Fibroblast of lung (primary cell): ENCODE measurements around the gene RALA.

ENCODE experiments used
- EZH2 ChIP-seq: IDR thresholded peaks from 2 replicates; pipeline ENCODE4 v1.5.1; 2012; ENCODE audit warnings: low read length, control low read depth, mild to moderate bottlenecking; ENCODE audit errors: missing control alignments
- TF ChIP-seq, protein P1 (sequence below), 2 donors: IDR thresholded peaks in 1 of 2; conservative IDR thresholded peaks in 1 of 2; 1 replicate in 1 of 2; 2 replicates in 1 of 2; pipeline ENCODE4 v1.5.1; 2011 to 2012; ENCODE audit warnings: low read length in 2 of 2, control low read depth in 1 of 2, inconsistent platforms in 1 of 2, low read depth in 1 of 2, mild to moderate bottlenecking in 1 of 2

DNA sequence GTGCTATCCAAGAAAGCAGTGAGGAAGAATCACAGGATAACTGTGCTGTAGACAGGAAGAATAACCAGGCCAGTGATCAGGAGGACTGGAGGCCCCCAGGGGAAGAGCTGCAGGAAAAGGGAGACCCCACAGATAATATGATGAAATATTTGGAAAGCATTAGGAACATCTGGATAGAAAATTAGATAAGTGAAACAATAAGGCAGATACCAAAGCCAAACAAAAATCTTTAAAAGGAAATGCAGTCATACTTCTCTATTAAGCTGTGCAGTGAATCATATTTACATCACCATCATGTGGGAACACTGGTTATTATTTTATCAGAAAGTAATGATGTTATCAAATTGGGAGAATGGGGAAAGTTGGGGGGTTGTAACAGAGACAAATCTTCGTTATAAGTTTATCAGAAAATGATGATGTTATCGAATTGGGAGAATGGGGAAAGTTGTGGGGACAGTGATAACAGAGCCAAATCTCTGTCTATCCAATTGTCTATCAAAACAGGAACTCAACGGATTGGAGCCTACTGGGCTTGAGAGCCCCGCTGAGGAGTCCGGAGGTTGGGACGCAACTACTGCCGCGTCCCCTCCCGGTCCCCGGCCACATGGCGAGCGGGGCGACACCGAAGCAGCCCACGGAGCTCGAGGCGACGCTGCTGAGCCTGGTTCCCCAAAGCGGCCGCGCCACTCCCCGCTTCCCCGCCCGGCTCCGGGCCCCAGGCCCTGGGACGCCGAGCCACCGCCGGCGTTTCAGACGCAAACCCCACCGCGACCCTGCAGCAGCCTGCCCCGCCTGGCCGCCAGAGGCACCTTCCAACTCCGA is 14.0 kb upstream of the RALA start:
- TF ChIP-seq, protein P1, sequence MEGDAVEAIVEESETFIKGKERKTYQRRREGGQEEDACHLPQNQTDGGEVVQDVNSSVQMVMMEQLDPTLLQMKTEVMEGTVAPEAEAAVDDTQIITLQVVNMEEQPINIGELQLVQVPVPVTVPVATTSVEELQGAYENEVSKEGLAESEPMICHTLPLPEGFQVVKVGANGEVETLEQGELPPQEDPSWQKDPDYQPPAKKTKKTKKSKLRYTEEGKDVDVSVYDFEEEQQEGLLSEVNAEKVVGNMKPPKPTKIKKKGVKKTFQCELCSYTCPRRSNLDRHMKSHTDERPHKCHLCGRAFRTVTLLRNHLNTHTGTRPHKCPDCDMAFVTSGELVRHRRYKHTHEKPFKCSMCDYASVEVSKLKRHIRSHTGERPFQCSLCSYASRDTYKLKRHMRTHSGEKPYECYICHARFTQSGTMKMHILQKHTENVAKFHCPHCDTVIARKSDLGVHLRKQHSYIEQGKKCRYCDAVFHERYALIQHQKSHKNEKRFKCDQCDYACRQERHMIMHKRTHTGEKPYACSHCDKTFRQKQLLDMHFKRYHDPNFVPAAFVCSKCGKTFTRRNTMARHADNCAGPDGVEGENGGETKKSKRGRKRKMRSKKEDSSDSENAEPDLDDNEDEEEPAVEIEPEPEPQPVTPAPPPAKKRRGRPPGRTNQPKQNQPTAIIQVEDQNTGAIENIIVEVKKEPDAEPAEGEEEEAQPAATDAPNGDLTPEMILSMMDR (conservative IDR thresholded peaks at IDR 0.05 in 1 of 2, IDR thresholded peaks at IDR 0.05 in 1 of 2; ENCODE audit: low read depth in 1 of 2, low read length in 2 of 2) = no peak
- no peak for TF ChIP-seq EZH2
